GM21528 (cell line): Measurements from ENCODE around the gene ZNF598.

Experiments used
- ATAC-seq: cut with Tn5 transposase; IDR thresholded peaks from one replicate; pipeline ENCODE4 v1.9.1; 2021; ENCODE audit warnings: mild to moderate bottlenecking, moderate library complexity; ENCODE audit not compliant: unreplicated experiment, low FRiP score

ZNF598 gene

GRCh38 chr16:2008009-2008526 is 1.6 kb downstream of the ZNF598 start:
- ATAC-seq: no peak

GRCh38 chr16:2007081-2007836 is 2.4 kb downstream of the ZNF598 start:
- ATAC-seq: no peak

- no peak for ATAC-seq
Observed at GRCh38 chr16:2006317-2006716, 3.3 kb downstream of the ZNF598 start.

GRCh38 chr16:2005646-2006045 is 4.0 kb downstream of the ZNF598 start:
- no peak for ATAC-seq

- ATAC-seq: no peak
Observed at GRCh38 chr16:2004795-2005517, 4.7 kb downstream of the ZNF598 start.

GRCh38 chr16:2003827-2004641 is 5.6 kb downstream of the ZNF598 start:
- ATAC-seq: no peak

GRCh38 chr16:2003231-2003826 is 6.3 kb downstream of the ZNF598 start:
- no peak for ATAC-seq

- no peak for ATAC-seq
Observed at GRCh38 chr16:2002406-2003230, 7.0 kb downstream of the ZNF598 start.

GRCh38 chr16:2001456-2002355 is 7.9 kb downstream of the ZNF598 start:
- ATAC-seq: no peak

- ATAC-seq: no peak
Observed at GRCh38 chr16:2001035-2001434, 8.6 kb downstream of the ZNF598 start.

- no peak for ATAC-seq
Observed at GRCh38 chr16:1999866-2000514, 9.6 kb downstream of the ZNF598 start.

GRCh38 chr16:1998852-1999801 is 10.5 kb downstream of the ZNF598 start:
- no peak for ATAC-seq

- no peak for ATAC-seq
Observed at GRCh38 chr16:1998360-1998835, 11.2 kb downstream of the ZNF598 start.

- no peak for ATAC-seq
Observed at GRCh38 chr16:1997494-1998359, 11.9 kb downstream of the ZNF598 start.

GRCh38 chr16:1993731-1994131 is 15.9 kb downstream of the ZNF598 start:
- no peak for ATAC-seq

- ATAC-seq: no peak
Observed at GRCh38 chr16:1992704-1993317, 16.8 kb downstream of the ZNF598 start.
